GM18907 (cell line): Measurements from ENCODE around the gene OPTN.
A peak's percentile ranks its signal among the peaks of the same experiment; 100 is the strongest.
"Not testable (repeated sequence)": the region's sequence is repeated elsewhere in the genome, so short reads cannot be mapped to it uniquely, and the experiment has no call there.

Source experiments
- ATAC-seq: cut with Tn5 transposase; IDR thresholded peaks from one replicate; pipeline ENCODE4 v1.9.1; 2021; ENCODE audit warnings: mild to moderate bottlenecking, moderate library complexity; ENCODE audit not compliant: unreplicated experiment

OPTN gene

DNA sequence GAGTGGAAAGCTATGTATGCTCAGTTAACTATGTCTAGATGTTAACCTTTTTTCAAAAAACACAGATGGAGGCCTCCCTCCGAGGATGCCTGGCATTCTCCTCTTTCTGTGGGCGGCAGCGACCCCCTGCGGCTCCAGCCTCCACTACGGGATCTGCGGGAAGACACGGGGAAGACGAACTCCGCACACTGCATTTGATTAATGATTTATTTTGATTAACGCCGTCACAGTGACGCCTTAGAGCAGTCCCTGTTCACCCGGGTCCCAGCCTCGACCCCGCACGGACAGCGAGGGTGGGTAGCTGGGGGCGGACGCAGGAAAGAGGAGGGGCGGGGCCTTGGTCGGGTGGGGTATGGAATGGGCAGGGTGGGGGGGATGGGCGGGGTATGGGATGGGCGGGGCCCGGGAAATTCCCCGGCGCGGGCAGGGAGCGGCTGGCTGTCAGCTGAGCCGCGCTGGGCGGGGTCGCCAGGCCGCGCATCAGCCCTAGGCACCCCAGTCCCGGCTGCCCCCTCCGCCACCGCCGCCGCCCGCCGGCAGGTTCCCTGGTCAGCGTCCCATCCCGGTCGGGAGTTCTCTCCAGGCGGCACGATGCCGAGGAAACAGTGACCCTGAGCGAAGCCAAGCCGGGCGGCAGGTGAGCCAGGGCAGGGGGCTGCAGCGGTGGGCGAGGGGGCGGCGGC lies at the start of gene OPTN:
TSS of gene OPTN (plus strand) at position 498 of the 683 bp plus-strand sequence. CDS start 8,960 bp downstream, outside the sequence.
- ATAC-seq, result peak; percentile 75

DNA sequence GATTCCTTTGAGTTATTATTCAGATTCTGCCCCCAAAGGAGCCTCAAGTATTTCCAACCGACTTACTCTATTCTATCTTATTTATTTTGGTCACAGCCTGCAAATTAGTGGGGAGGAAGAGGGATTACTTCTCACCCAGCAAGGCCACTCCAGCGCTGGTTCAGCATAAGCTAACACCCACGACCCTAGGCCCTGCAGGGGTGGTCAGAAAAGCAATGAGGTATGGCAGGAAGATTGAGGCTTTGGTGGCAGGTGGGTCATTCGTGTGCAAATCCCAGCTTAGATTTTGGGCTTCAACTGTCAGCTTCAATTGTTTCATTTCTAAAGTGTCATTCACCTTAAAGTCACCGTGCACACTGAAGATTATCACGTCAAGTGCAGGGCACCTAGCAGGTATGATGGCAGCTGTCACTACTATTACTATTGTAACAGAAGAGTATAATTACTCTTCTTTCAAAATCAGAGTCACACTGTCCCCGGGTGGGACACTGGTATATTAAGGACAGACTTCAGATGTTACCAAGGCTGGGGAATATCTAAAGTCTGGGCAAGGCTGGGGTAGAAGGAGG lies 48.8 kb upstream of the OPTN start:
- ATAC-seq, result no peak

DNA sequence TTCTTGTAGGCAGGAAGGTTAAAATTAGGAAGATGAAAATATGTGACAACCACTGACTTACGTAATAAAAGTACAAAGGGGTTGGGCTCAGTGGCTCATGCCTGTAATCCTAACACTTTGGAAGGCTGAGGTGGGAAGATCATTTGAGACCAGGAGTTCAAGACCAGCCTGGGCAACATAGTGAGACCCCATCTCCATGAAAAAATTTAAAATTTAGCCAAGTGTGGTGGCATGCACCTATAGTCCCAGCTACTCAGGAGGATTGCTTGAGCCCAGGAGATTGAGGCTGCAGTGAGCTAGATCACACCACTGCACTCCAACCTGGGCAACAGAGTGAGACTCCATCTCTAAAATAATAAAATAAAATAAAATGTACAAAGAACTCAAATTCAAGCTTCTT lies 46.8 kb upstream of the OPTN start:
- ATAC-seq, result not testable (repeated sequence)

DNA sequence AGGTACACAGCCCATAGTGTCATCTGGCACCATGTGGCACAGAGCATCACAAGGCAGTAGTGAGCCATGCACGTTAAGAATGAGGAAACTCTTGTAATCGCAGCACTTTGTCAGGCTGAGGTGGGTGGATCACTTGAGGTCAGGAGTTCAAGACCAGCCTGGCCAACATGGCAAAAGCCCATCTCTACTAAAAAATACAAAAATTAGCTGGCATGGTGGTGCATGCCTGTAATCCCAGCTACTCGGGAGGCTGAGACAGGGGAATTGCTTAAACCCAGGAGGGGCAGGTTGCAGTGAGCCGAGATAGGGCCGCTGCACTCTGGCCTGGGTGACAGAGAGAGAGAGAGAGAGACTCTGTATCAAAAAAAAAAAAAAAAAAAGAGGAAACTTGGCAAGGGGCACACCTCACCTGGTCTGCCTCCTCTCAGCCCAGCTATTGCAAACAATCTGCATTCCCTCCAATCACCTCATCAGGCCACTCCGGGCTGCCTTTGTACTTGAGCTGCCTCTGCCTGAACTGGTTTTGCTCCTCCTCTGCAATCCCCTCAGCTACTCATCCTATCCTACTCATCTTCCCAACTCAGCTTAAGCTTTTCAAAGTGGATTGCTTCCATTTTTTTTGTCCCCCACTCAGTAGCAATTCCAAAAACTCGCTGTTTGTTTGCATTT lies 46.0 kb upstream of the OPTN start:
- no peak for ATAC-seq

DNA sequence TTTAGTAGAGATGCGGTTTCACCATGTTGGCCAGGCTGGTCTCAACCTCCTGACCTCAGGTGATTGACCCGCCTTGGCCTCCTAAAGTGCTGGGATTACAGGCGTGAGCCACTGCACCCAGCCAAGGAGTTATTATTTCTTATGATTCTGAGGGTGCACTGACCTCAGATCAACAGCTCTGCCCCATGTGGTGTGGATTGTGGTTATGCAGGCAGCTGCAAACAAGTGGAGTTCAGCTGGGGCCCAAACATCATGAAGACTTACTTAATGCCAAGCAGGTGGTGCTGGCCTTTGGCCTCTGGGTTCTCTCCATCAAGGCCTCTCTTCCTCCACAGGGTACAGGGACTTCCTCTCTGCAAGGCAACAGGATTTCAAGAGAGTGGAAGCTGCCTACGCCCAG lies 45.1 kb upstream of the OPTN start:
- no peak for ATAC-seq

DNA sequence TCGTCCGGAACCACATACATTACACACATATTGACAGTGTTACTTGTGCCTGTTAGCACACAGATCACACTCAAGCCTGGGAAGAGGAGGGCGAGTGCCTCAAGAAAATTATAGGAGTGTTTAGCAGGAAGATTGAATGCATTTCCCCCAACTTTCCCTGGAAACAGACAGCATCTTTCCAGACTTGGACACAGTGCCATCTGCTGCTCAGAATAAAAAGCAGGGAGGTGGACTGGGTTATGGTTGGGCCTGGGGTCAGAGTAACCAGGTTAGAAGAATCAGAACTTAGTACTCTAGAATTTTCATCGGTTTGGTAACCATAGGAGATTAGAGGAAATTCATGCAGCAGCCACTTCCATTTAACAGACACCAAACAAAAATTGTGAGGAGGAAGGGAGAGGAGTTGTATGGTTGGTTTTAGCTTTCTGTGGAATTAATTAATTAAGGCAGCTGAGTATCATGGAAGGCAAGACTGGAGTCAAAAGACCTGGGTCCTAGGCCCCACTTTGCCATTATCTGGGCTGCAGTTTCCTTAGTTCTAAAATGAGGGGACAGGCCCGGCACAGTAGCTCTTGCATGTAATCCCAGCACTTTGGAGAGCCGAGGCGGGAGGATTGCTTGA lies 43.4 kb upstream of the OPTN start:
- ATAC-seq, result no peak

DNA sequence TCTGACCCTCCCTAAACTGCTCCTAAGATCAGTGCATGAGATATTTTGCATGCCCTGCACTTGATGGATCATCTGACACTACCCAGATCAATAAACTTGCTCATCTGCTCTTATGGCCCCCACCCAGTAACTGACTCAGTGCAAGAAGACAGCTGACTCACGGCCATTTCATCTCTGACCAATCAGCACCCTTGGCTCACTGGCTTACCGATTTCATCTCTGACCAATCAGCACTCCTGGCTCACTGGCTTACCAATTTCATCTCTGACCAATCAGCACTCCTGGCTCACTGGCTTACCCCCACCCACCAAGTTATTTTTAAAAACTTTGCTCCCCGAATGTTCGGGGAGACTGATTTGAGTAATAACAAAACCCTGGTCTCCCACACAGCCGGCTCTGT lies 37.2 kb upstream of the OPTN start:
- no peak for ATAC-seq

DNA sequence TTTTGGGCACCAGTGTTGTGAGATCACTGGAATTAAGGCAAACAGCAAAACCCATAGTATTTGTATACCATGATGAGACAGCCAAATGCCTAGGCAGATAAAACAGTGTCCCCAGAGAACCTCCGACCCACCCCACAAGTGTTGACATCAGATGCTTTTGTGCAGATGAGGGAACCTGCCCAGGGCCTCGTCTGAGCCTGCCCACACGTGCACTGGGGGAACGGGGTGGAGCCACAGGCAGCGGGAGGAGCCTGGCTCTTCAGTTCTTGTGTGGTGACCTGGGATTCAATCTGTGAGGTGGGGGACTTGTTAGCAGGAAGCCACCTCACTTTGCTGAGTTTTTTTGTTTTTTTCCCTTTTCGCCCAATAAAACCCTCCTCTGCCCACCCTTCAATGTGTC lies 33.4 kb upstream of the OPTN start:
- no peak for ATAC-seq

DNA sequence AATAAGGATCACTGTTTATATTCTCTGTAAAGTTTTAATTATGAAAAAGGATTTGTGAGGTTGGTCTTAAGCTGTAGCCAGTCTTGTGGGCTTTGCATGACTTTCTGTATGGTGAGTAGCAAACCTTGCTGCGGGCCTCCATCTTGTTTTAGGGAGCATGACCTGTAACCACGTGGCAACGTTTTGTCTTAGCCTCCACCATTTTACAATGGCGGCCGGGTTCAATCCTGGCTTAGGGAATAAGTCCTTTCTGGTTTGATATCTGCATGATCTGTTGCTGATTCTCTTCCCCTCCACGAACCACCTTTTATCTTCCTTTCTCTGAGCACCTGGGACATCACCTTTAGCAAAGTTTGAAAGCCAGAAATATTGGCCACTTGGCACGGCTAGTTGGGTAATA lies 32.5 kb upstream of the OPTN start:
- ATAC-seq, result no peak

DNA sequence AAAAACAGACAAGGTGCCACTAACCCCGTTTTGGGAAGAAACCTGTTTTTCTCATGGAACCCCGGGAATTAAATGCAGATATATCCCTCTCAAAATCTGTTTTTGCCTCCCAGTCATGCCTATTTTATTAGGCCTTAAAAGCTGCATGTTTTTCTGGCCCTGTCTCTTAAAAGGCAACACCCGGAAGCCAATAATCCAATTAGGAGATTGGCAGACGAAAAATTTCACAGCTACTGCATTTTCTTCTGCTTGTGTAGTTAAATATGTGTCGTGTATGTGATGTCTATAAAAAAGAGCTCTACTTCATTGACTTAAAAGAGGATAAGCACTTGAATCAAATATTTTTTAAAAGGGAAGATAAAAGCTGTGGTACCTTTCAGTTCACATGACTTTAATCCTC lies 31.9 kb upstream of the OPTN start:
- ATAC-seq, result no peak

DNA sequence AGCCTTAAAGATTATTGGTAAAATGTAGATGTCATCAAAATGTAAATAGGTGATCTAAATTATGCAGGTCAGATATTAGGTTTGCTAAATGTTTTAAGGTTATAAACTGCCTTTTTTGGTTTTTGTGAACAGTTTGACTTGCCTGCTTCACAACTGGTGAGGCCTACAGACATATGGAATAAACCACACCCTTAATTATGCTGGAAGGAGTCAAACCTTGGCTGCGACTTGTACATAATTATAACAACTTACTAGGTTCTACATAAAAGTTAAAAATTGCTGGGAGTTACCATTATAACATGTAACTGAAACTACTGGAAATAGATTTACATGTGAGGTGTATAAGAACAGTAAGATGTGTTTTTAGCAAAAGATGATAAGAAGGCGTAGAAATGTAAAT lies 31.5 kb upstream of the OPTN start:
- no peak for ATAC-seq

DNA sequence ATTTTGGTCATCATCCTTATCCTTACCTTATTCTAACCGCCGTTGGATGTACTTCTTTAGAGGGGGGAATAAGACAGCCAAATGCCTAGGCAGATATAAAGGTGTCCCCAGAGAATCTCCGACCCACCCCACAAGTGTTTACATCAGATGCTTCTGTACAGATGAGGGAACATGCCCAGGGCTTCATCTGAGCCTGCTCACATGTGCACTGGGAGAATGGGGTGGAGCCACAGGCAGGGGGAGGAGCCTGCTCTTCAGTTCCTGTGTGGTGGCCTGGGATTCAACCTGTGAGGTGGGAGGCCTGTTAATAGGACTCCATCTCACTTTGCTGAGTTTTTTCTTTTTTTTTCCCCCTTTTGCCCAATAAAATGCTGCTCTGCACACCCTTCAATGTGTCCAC lies 27.6 kb upstream of the OPTN start:
- no peak for ATAC-seq

DNA sequence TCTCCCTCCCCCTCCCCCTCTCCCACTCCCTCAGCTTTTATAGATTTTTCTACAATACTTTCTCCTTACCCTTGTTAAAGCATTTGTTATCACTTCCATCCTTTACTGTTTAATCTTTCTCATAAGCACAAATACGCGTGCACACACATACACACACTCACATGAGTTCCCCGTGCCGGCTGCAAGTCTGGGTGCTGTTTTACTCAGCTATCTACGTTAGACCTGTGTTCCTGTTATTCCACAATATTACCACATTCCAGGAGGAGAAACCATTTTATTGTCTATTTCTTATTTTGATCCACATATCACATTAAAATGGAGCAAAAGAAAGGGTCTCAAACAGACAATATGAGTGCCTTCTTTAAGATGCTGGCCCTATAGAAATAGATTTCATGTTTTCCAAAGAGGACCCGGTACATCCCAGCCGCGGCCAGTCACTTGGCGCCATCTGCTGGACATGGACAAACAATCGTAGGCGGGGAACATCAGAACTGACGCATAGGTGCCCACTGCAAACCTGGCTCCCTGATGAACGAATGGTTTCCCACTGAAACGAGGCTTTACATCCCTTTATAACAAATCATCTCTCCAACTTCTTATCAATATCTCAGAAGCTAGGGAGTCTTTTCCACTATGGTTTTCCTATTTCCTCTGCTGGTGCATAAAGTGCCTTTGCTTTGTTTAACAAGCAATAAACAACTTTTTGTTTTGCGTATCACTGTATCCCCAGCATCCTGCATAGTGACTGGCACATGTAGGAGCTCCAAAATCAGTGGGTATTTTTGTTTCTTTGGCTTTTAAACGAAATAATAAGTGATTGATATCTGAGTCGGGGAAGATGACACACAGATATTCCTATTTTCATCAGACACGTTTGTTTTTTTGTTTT lies 25.2 kb upstream of the OPTN start:
- ATAC-seq, result no peak

DNA sequence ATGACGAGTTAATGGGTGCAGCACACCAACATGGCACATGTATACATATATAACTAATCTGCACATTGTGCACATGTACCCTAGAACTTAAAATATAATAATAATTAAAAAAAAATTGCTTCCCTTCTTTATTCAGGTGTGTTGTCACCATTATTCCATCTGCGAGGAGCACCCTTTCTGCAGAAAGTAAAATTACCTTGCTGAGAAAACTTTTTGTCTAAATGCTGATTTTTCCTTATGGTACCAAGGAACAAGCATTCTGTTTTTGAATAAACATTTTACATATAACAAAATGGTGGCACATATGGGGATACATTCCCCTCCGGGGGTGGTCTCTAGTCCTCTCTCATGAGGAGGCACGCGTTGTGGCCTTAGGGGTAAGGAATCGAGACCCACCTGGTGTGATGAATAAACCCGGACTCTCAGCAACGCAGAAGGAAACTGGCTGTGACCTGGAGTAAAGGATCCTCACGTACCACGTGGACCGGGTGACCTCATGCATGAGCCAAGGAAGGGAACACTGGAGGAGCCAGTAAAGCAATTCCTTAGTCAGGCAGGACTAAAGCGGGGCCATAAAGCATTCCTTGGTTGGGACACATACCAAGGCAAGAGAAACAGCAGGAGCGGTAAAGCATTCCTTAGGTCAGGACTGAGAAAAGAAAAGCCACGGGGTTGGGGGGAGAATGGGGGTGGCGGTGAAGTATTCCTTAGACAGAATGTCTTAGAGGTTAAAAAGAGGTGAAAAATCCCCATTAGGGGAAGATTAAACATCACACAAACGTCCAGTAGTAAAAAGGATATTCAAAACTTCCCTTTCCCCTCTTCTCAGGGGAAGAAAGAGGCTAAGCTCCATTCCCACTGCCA lies 20.8 kb upstream of the OPTN start:
- no peak for ATAC-seq

DNA sequence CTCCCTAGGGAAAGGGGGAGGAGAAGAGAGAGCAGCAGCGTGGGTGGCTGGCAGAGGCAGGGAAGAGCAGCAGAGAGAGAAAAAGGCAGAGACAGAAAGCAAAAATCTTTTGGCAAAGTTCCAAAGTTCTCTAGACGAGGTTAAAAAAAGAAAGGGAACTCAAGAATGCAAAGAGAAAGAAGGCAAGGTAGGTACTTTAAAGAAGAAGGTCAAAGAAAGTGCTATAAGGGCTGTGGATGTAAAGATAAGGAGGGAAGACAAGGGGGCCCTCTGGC lies 20.2 kb upstream of the OPTN start:
- no peak for ATAC-seq

DNA sequence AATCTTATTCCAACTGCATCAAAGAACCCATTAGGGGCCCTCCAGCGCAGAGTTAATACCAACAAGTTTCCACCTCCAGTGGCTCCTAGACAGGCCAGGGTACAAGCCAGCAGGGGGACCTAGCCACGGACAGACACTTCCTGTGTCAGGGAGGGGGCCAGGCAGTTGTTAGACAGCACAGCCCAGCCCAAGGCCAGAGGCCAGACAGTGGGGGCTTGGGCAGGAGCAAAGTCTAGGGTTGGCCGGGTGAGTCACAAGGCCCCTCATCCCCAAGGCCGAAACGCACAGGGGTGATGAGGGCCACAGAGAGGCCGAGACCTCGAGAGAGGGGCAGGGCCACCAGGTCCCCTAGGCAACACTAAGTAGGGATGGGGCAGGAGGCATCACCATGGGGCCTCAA lies 19.3 kb upstream of the OPTN start:
- ATAC-seq, result no peak

DNA sequence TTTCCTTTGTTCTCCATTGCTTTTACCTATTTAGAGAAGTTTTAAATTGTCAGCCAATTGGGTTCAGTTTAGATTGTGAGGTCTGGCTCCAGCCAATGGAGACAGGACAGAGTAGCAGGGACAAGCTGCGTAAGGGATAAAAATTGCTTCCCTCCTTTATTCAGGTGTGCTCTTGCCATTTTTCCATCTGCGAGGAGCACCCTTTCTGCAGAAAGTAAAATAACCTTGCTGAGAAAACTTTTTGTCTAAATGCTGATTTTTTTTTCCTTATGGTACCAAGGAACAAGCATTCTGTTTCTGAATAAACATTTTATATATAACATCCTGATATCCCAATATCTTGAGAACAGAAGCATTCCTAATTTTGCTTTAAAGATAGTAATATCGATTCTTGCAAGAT lies 16.3 kb upstream of the OPTN start:
- ATAC-seq, result not testable (repeated sequence)

DNA sequence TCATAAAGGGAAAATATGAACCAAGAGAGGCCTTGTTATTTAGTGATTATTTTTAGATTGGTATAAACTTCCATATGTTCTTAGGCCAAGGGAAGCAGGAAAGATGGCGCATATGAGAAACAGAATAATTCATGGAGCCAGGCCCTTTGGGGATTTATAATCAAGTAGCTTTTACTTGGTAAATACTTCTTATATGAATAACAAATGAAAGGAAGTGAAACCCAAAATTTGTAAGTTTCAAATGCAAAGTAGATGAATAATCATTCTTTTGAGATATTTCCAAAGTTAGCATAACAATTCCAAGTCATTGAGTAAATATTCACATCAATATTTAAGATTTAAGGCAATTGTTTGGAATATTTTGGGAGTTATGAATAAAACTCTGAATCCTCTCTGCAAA lies 13.9 kb upstream of the OPTN start:
- ATAC-seq, result no peak

DNA sequence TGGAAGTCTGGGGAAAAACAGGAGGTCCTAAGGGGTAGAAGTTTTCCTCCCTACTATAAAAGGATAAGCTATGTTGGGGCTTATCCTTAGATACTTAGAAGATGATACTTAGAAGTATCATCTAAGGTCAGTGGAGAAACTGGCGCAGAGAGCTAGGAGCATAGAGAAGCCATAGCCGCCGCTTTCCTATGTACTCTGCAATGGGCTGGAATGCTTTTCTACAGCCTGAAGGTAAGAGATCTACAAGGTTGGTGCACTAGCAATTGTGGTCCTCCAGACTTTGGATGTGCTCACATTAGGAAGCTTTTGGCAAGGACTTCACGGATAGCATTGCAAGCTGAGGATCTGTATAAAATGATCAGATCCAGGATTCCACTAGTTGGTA lies 12.4 kb upstream of the OPTN start:
- no peak for ATAC-seq

DNA sequence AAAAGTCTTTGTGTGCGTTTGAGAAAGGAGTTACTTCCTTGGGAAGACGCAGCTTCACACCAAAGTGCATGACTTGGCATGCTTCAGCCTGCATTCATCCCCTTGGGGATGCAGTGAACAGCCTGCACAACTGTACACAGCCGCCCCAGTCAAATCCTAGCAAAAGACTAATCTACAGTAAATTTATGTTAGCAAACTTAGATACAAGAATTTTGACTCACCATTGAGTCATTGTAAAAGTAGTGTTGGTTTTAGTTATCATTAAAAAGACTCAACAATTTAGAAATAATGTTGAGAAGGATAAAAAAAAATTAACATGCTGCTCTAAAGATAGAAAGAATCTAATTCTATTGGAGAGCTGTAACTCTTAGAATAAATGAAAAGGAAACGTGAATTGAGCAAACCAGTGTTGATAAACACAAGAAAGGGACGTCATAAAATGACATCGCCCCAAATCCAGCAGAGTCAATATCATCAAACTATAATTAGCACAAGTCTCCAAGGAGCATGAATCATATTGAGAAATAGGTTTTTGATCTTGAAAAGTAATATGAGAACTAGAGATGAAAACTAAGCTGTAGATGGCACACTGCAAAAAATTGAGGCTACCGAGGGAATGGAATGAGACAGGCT lies 11.9 kb upstream of the OPTN start:
- no peak for ATAC-seq
